CD4-positive, alpha-beta memory T cell (primary cell): ENCODE data around the gene ETHE1. TPM values are rescaled to one million over a fixed set of nuclear protein-coding genes. Genes with fewer than 3 reads are reported as not detected.
A peak's percentile ranks its signal among the peaks of the same experiment; 100 is the strongest.

Experiments used
- CTCF ChIA-PET: fragments of 350-600 bp; sonication (Branson Sonifier 250); formaldehyde crosslinking; loops from one replicate; lab custom pipeline; 2021; ENCODE audit warnings: inconsistent platforms; ENCODE audit not compliant: partially characterized antibody; lab: Charles Lee
- POLR2A ChIA-PET: fragments of 350-600 bp; sonication (Branson Sonifier 250); formaldehyde crosslinking; loops from one replicate; lab custom pipeline; 2021; ENCODE audit not compliant: partially characterized antibody; lab: Charles Lee
- DNase-seq, 5 donors: peaks; one replicate each; pipeline versions ENCODE4 v3.0.0 to v3.0.0-alpha.2; 2020 to 2022; ENCODE audit warnings: mixed read lengths in 1 of 5
- H3K27ac ChIP-seq: one replicate; pipeline ENCODE4 v1.7.0; 2013; ENCODE audit warnings: low read depth, low read length
- H3K27me3 ChIP-seq: 2 replicates; pipeline ENCODE4 v1.7.0; 2013; ENCODE audit warnings: mild to moderate bottlenecking, low read length, moderate library complexity; ENCODE audit not compliant: insufficient read depth
- H3K36me3 ChIP-seq: 2 replicates; pipeline ENCODE4 v1.7.0; 2013; ENCODE audit warnings: mild to moderate bottlenecking, low read length, moderate library complexity; ENCODE audit not compliant: insufficient read depth
- H3K4me1 ChIP-seq: 2 replicates; pipeline ENCODE4 v1.7.0; 2013; ENCODE audit warnings: mild to moderate bottlenecking, low read length, moderate library complexity; ENCODE audit not compliant: insufficient read depth
- H3K4me3 ChIP-seq, 2 donors: one replicate each; pipeline ENCODE4 v1.7.0; 2013; ENCODE audit warnings: low read length in 2 of 2, mild to moderate bottlenecking in 1 of 2
- H3K9me3 ChIP-seq, 2 donors: one replicate each; pipeline ENCODE4 v1.7.0; 2013; ENCODE audit warnings: low read length in 2 of 2, control low read depth in 1 of 2; ENCODE audit not compliant: control insufficient read depth in 1 of 2
- H3K27ac Mint-ChIP-seq, 7 donors: one replicate each; pipeline ENCODE4 v1.8.0; 2020 to 2021; ENCODE audit warnings: mixed read lengths in 7 of 7, mild to moderate bottlenecking in 6 of 7, inconsistent platforms in 3 of 7, moderate library complexity in 3 of 7
- H3K27me3 Mint-ChIP-seq, 2 donors: one replicate each; pipeline ENCODE4 v1.8.0; 2020 to 2021; ENCODE audit warnings: mixed read lengths in 2 of 2
- H3K36me3 Mint-ChIP-seq, 2 donors: one replicate each; pipeline ENCODE4 v1.8.0; 2020 to 2021; ENCODE audit warnings: mixed read lengths in 2 of 2, inconsistent platforms in 1 of 2, mild to moderate bottlenecking in 1 of 2
- H3K4me1 Mint-ChIP-seq, 4 donors: one replicate each; pipeline ENCODE4 v1.8.0; 2020 to 2021; ENCODE audit warnings: mixed read lengths in 4 of 4, mild to moderate bottlenecking in 1 of 4
- H3K4me3 Mint-ChIP-seq, 8 donors: one replicate each; pipeline ENCODE4 v1.8.0; 2020 to 2021; ENCODE audit warnings: mixed read lengths in 8 of 8, mild to moderate bottlenecking in 7 of 8, moderate library complexity in 6 of 8, inconsistent platforms in 3 of 8
- H3K9me3 Mint-ChIP-seq, 8 donors: one replicate each; pipeline ENCODE4 v1.8.0; 2020 to 2021; ENCODE audit warnings: mixed read lengths in 8 of 8, mild to moderate bottlenecking in 5 of 8, inconsistent platforms in 3 of 8, moderate library complexity in 1 of 8
- intact Hi-C: fragments of 100-400 bp; cut with micrococcal nuclease; formaldehyde crosslinking; loops from one replicate; pipeline ENCODE4 v1.15.1; 2023
- polyA plus RNA-seq, 2 donors: library from polyadenylated mRNA; unstranded; fragments of 300-500 nt; fragmentation: Illumina TruSeq; gene quantifications; one replicate each; pipeline ENCODE4 v1.2.3, GENCODE V29; 2021
- total RNA-seq, 2 experiments: library from RNA; stranded (reverse); gene quantifications; one replicate each; pipeline ENCODE4 v1.2.3, GENCODE V29; 2021

ETHE1 gene
- total and polyA plus RNA-seq, 4 experiments from 2014 or later, result 23.9 to 80.7 (median 54.1) TPM

DNA sequence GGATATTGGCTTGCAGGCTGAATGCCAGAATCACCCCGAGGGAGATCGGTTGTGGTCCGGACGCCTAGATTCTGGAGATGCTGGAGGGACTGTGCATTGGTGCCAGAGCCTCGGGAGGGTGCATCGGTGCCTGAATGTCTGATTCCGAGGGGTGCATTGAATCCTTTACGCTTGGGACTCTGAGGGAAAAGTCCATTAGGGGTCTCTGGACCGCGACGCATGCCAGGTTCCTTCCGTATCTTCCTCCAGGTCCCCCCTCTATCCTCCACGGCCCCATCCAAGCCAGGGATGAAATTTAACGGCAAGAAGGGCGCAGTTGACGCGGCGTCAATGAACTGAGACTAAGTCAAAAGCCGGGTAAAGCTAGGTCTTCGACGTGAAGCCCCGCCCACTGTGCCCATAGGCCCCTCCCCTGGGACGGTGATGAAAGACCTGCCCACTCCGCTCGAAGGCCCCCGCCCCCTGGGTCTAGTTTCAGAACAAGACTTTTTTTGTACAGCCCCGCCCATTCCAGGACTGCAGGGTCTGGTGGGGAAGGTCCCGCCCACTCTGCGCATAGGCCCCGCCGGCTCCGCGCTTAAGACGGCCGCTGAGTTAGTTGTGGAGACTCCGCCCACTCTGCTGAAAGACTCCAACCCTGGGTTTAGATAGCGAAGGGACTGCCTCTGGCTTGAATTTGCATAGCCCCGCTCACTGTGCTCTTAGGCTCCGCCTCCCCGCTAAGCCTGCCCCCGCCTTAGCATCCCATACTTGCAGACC lies 6.7 kb upstream of the ETHE1 start:
- H3K9me3 ChIP-seq, result no peaks in the 10 kb centered on the region
- peaks cover 2% of the 10 kb centered on the region for H3K36me3 ChIP-seq
- ChIA-PET POLR2A (interaction anchor here (0.6 to 4.0 kb wide), 22 partner anchors 8 to 135 kb away, joined by 3 to 31 read pairs (median 5); partner anchors contain the start of genes IRGQ, PHLDB3, PINLYP and PLAUR), CTCF (interaction anchor here (1.2 to 21.6 kb wide), 6 partner anchors 14 to 95 kb away, joined by 3 to 835 read pairs (median 35); partner anchors contain the start of genes IRGQ and ZNF576)
- Mint-ChIP-seq H3K4me3 (peak overlapping the region; percentile 91 to 99 (median 98)), H3K27ac (peak overlapping the region; percentile 95 to 99 (median 98)), H3K9me3 (peaks cover 0 to 5% (median 0%) of the 10 kb centered on the region in 8 donors), H3K4me1 (peaks cover 10 to 22% (median 15%) of the 10 kb centered on the region in 4 donors), H3K36me3 (peaks cover 13 to 26% of the 10 kb centered on the region in 2 donors), H3K27me3 (no peaks in the 10 kb centered on the region)
- peak overlapping the region; percentile 53 for H3K27ac ChIP-seq
- no peaks in the 10 kb centered on the region for H3K27me3 ChIP-seq
- H3K4me3 ChIP-seq, result peak overlapping the region; percentile 69 to 88
- DNase-seq, result peak; percentile 87 to 98 (median 91)
- intact Hi-C loops, result loop anchor here (1.0 to 5.0 kb wide), 5 partner anchors 21 to 63 kb away; partner anchors contain the start of genes IRGQ, PHLDB3, PINLYP and XRCC1
- peaks cover 17% of the 10 kb centered on the region for H3K4me1 ChIP-seq

DNA sequence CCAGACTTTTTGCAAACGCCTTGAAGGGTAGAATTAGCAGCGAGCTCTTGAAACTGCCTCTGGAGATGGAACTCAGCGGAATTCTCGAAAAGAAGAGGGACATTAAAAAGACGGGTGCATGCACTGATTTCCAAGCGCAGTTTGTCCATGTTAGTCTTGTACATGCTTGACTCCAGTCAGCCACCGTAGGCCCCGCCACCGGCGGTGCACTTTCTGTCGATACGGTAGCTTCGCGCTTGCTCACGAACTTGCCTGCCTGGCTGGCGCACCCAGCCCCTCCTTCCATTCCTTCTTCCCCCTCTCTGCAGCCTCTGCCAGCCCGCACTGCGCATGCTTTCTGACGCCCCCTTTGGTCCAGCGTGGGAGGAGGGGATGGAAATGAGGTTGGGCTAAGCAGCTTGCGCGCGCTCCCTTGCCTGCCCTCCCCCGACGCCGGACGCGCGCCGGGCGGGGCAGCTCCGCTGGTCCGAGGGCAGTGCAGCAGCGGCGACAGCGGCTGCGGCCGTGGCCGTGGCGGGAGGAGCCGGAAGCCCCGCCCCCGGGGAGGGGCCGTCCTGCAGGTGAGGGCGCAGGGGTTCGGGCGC lies 6.1 kb upstream of the ETHE1 start, which contains the start of gene ZNF575:
Gene ZNF575 (plus strand): TSS at position 227 of the 584 bp plus-strand sequence. CDS start 1,235 bp downstream, outside the sequence.
- peak; percentile 82 to 88 (median 84) for DNase-seq
- Mint-ChIP-seq H3K4me3 (peak within 1 kb of the TSS; percentile 91 to 99 (median 98)), H3K36me3 (peaks cover 7 to 20% of the 10 kb centered on the region in 2 donors), H3K27me3 (no peaks in the 10 kb centered on the region), H3K27ac (peak within 1 kb of the TSS; percentile 95 to 99 (median 98)), H3K4me1 (peaks cover 10 to 22% (median 15%) of the 10 kb centered on the region in 4 donors), H3K9me3 (peaks cover 0 to 2% (median 0%) of the 10 kb centered on the region in 8 donors)
- no peaks in the 10 kb centered on the region for H3K9me3 ChIP-seq
- peak within 1 kb of the TSS; percentile 69 to 88 for H3K4me3 ChIP-seq
- H3K36me3 ChIP-seq, result no peaks in the 10 kb centered on the region
- peaks cover 17% of the 10 kb centered on the region for H3K4me1 ChIP-seq
- peak within 1 kb of the TSS; percentile 53 for H3K27ac ChIP-seq
- POLR2A ChIA-PET, result interaction anchor here (0.6 to 4.0 kb wide), 27 partner anchors 8 to 136 kb away, joined by 3 to 31 read pairs (median 4); partner anchors contain the start of genes IRGQ, PHLDB3, PINLYP and PLAUR
- intact Hi-C loops, result loop anchor here (1.0 to 5.0 kb wide), 4 partner anchors 28 to 63 kb away; partner anchors contain the start of genes IRGQ, PHLDB3, PINLYP and XRCC1
- CTCF ChIA-PET, result interaction anchor here (0.7 to 21.6 kb wide), 11 partner anchors 14 to 136 kb away, joined by 3 to 835 read pairs (median 3); partner anchors contain the start of genes IRGQ and ZNF576
- no peaks in the 10 kb centered on the region for H3K27me3 ChIP-seq

DNA sequence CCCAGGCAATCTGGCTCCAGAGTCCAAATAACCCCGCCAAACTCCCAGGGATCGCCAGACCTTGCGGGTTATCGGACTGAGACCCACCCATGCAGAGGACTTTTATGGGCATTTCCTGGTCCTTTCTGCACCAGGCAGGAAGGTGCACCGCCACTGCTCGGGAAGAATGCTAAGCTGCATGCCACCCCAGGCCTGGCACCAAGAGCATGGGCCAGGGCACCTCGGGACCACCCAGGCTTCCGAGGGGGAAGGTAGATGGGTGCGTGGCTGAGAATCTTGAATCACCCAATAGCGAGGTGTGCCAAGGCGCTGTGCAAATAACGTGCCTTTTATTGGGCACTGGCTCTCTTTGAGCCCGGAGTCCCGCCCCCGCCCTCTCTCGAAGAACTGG lies 5.6 kb upstream of the ETHE1 start:
- no peaks in the 10 kb centered on the region for H3K36me3 ChIP-seq
- CTCF ChIA-PET, result interaction anchor here (0.7 to 21.6 kb wide), 10 partner anchors 13 to 136 kb away, joined by 3 to 835 read pairs (median 3); no protein-coding TSS in a partner anchor
- POLR2A ChIA-PET, result interaction anchor here (0.8 to 4.0 kb wide), 23 partner anchors 8 to 136 kb away, joined by 3 to 31 read pairs (median 5); partner anchors contain the start of genes IRGQ, PHLDB3, PINLYP and PLAUR
- no peaks in the 10 kb centered on the region for H3K27me3 Mint-ChIP-seq
- no peaks in the 10 kb centered on the region for H3K9me3 ChIP-seq
- no peak for DNase-seq
- peak overlapping the region; percentile 69 to 88 for H3K4me3 ChIP-seq
- H3K4me3 Mint-ChIP-seq, result peak overlapping the region; percentile 85 to 98 (median 94)
- peak overlapping the region; percentile 88 to 97 (median 94) for H3K27ac Mint-ChIP-seq
- H3K4me1 Mint-ChIP-seq, result peaks cover 10 to 22% (median 18%) of the 10 kb centered on the region in 4 donors
- no peaks in the 10 kb centered on the region for H3K27me3 ChIP-seq
- peak overlapping the region; percentile 53 for H3K27ac ChIP-seq
- peaks cover 5 to 19% of the 10 kb centered on the region in 2 donors for H3K36me3 Mint-ChIP-seq
- intact Hi-C loops, result loop anchor here (2.0 to 5.0 kb wide), 3 partner anchors 28 to 45 kb away; partner anchors contain the start of genes PHLDB3, PINLYP and XRCC1
- peaks cover 17% of the 10 kb centered on the region for H3K4me1 ChIP-seq
- peaks cover 0 to 2% (median 0%) of the 10 kb centered on the region in 8 donors for H3K9me3 Mint-ChIP-seq

DNA sequence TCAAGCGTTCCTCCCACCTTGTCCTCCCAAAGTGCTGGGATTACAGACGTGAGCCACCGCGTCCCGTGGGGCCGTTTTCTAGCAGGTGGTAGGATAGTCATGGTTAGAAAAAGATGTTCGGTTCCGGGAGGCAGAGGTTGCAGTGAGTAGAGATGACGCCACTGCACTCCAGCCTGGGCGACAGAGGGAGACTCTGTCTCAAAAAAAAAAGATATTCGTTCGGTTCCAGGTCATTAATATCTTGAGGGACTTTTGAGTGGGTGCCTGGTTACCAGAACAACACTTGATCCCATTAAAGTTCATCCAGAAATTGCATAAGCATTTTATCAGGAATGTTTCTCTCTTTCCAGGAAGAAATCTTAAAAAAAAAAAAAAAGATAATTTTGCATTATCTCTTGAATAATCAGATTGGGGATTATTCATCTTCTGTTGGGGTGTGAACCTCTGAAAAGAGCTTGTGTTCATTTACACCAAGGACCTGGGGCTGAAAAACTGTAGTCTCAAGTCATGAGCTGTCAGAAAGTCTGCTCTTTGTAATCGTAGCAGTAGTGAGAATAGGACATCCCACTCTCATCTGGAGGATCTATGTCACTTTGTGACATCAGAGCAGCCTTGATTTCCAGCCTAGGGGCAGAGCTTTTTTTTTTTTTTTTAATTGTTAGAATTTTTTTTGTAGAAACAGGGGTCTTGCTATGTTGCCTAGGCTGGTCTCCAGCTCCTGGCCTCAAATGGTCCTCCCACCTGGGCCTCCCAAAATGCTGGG lies 1.0 kb upstream of the ETHE1 start:
- H3K27ac ChIP-seq, result no peak overlapping the region
- ChIA-PET POLR2A (interaction anchor here (0.6 to 4.5 kb wide), 12 partner anchors 9 to 217 kb away, joined by 3 to 33 read pairs (median 4); partner anchors contain the start of gene XRCC1), CTCF (interaction anchor here (1.8 to 21.6 kb wide), 4 partner anchors 9 to 89 kb away, joined by 10 to 835 read pairs (median 28); partner anchors contain the start of gene IRGQ)
- H3K36me3 ChIP-seq, result no peaks in the 10 kb centered on the region
- no peaks in the 10 kb centered on the region for H3K27me3 Mint-ChIP-seq
- no peak overlapping the region for H3K4me3 ChIP-seq
- peaks cover 0 to 1% (median 0%) of the 10 kb centered on the region in 8 donors for H3K9me3 Mint-ChIP-seq
- H3K27ac Mint-ChIP-seq, result peak overlapping the region in 1 of 7 donors; percentile 77
- DNase-seq, result no peak
- intact Hi-C loops, result loop anchor here (2.0 kb wide), 1 partner anchor 67 kb away; no protein-coding TSS in a partner anchor
- H3K27me3 ChIP-seq, result no peaks in the 10 kb centered on the region
- H3K9me3 ChIP-seq, result no peaks in the 10 kb centered on the region
- H3K4me3 Mint-ChIP-seq, result peak overlapping the region in 2 of 8 donors; percentile 31 to 32
- peaks cover 0 to 8% of the 10 kb centered on the region in 2 donors for H3K36me3 Mint-ChIP-seq
- H3K4me1 ChIP-seq, result peaks cover 34% of the 10 kb centered on the region
- peaks cover 21 to 41% (median 26%) of the 10 kb centered on the region in 4 donors for H3K4me1 Mint-ChIP-seq

DNA sequence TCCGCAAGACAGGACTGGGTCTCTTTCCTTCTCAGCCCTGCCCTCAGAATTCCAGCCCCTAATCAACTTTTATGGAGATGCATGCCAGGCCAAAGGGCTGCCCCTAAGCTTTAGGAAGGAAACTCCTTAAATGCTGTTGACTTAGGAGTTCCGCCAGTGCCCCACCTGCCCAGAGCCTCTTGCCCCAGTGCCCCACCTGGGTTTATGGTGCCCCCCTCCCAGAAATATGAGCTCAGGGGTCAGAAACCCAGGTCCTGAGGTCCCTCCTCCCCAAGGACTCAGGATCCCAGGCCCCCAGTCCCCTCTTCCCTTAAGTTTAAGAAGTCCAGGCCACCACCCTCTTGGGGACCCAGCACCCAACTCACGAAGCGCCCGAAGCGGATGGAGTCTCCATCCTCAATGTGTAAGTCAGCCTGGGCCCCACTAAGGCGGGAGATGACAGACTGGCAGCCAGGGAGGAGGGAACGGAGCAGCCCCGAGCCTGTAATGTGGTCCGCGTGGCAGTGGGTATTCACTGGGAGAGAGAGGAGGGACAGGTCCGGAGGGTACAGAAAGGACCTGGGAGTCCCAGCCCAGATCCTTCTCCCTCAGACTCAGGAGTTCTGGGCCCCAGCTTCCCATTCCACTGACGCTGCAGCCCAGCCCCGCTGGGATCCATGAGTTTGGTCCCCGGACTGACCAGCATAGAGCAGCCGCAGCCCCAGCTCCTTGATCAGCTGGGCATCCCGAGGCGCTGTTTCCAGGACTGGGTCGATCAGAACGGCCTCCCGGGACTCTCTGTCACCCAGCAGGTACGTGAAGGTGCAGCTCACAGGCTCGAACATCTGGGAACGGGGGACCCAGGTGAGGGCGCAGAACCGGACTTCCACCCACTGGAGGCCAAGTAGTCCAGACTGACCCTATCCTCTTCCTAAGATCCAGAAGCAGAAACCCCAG lies 897 bp downstream of the ETHE1 start:
- Histone ChIP-seq H3K27ac (peak overlapping the region; percentile 67), H3K36me3 (no peaks in the 10 kb centered on the region), H3K9me3 (no peaks in the 10 kb centered on the region), H3K4me1 (peaks cover 25% of the 10 kb centered on the region), H3K27me3 (no peaks in the 10 kb centered on the region), H3K4me3 (peak overlapping the region; percentile 60 to 90)
- peak overlapping the region; percentile 75 to 94 (median 80) for H3K4me3 Mint-ChIP-seq
- peak overlapping the region; percentile 37 to 90 (median 79) for H3K27ac Mint-ChIP-seq
- ChIA-PET CTCF (interaction anchor here (1.1 to 21.6 kb wide), 4 partner anchors 10 to 87 kb away, joined by 3 to 835 read pairs (median 7); no protein-coding TSS in a partner anchor), POLR2A (interaction anchor here (0.6 to 4.5 kb wide), 11 partner anchors 29 to 109 kb away, joined by 3 to 33 read pairs (median 4); partner anchors contain the start of genes IRGQ and ZNF576)
- H3K4me1 Mint-ChIP-seq, result peaks cover 16 to 36% (median 21%) of the 10 kb centered on the region in 4 donors
- peaks cover 0 to 9% of the 10 kb centered on the region in 2 donors for H3K36me3 Mint-ChIP-seq
- intact Hi-C loops, result loop anchor here (2.0 kb wide), 1 partner anchor 69 kb away; no protein-coding TSS in a partner anchor
- DNase-seq, result peak in 1 of 5 donors; percentile 10
- H3K9me3 Mint-ChIP-seq, result no peaks in the 10 kb centered on the region
- H3K27me3 Mint-ChIP-seq, result no peaks in the 10 kb centered on the region
